H7 (cell line): ENCODE data around the gene LSP1. TPM values are rescaled to one million over a fixed set of nuclear protein-coding genes. Genes with fewer than 3 reads are reported as not detected.

Experiments
- DNase-seq: peaks from one replicate; pipeline ENCODE4 v3.0.0; 2012
- H3K27me3 ChIP-seq: 2 replicates; pipeline ENCODE4 v1.6.0; 2011; ENCODE audit warnings: mild to moderate bottlenecking, low read length; ENCODE audit not compliant: control insufficient read depth, insufficient read depth
- H3K36me3 ChIP-seq: replicated peaks from 2 replicates; pipeline ENCODE4 v1.5.1; 2011; ENCODE audit warnings: low read length; ENCODE audit not compliant: control insufficient read depth, insufficient read depth
- H3K4me3 ChIP-seq: 2 replicates; pipeline ENCODE4 v1.5.1; 2011; ENCODE audit warnings: low read depth, mild to moderate bottlenecking, control low read depth, low read length, moderate library complexity; ENCODE audit not compliant: insufficient read depth
- total RNA-seq: library from RNA; depleted of rRNA; stranded (reverse); fragments of >200 nt; shearing (Covaris generic); gene quantifications from 2 replicates; pipeline ENCODE4 v1.2.3, GENCODE V29; 2014

Gene LSP1
- total RNA-seq, 1 experiment from 2014 or later: 0.35 TPM

DNA sequence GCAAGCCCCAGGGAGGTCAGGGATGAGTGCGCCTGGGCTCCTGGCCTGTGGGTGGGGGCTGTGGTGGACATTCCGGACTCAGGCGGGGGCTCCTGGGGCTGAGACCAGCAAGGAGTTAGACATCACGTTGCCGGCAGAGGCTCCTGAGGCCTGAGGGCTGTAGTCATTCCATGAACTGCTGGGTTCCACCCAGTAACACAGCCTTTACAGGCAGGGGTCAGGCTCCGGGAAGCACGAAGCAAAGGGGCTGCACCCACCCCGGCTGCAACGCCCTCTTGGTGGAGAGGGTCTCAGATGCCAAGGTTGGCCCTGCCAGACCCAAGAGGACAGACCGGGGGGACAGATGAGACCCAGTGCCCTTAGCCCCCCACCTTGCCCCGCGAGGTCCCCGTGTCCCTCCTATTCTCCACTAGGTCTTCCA is 75.6 kb downstream of the LSP1 start:
- H3K36me3 ChIP-seq: no peaks in the 10 kb centered on the region
- no peak overlapping the region for H3K4me3 ChIP-seq
- peak; percentile 61 for DNase-seq
- no peaks in the 10 kb centered on the region for H3K27me3 ChIP-seq

GRCh38 chr11:1928891-1929541 is 76.1 kb downstream of the LSP1 start:
- no peaks in the 10 kb centered on the region for H3K27me3 ChIP-seq
- H3K4me3 ChIP-seq: no peak overlapping the region
- peak; percentile 54 for DNase-seq
- no peaks in the 10 kb centered on the region for H3K36me3 ChIP-seq

GRCh38 chr11:1929621-1930461 is 77.0 kb downstream of the LSP1 start:
- Histone ChIP-seq H3K36me3 (no peaks in the 10 kb centered on the region), H3K27me3 (no peaks in the 10 kb centered on the region)
- peak; percentile 51 for DNase-seq

DNA sequence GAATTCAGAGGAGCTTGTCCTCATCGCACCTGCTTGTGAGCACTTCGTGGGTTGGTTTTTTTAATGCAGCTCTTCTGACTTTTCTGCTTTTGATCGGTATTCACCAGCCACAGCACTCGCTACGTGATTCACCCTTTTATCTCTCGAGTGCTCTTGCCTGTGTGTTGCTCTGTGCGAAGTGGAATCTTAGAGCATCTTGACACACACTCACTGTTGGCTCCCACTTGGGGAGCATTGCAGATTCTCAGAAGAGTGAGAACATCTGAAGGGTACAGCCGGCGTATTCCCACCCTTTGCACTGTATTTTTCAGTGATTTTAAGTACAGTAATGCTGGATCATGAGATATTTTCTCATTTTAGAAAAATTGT is 77.6 kb downstream of the LSP1 start:
- no peaks in the 10 kb centered on the region for H3K27me3 ChIP-seq
- no peak for DNase-seq
- no peak overlapping the region for H3K4me3 ChIP-seq
- H3K36me3 ChIP-seq: no peaks in the 10 kb centered on the region

More at GRCh38 chr11:1929621-1930461, 77.0 kb downstream of the LSP1 start:
- no peak overlapping the region for H3K4me3 ChIP-seq

GRCh38 chr11:1931341-1932104 is 78.6 kb downstream of the LSP1 start:
- peak; percentile 52 for DNase-seq
- H3K36me3 ChIP-seq: no peaks in the 10 kb centered on the region
- H3K4me3 ChIP-seq: no peak overlapping the region
- H3K27me3 ChIP-seq: no peaks in the 10 kb centered on the region

- peak; percentile 52 for DNase-seq
- H3K36me3 ChIP-seq: no peaks in the 10 kb centered on the region
- no peak overlapping the region for H3K4me3 ChIP-seq
- H3K27me3 ChIP-seq: no peaks in the 10 kb centered on the region
Observed at GRCh38 chr11:1932105-1932480, 79.2 kb downstream of the LSP1 start.

GRCh38 chr11:1932681-1933080 is 79.8 kb downstream of the LSP1 start:
- DNase-seq: no peak
- no peaks in the 10 kb centered on the region for H3K27me3 ChIP-seq
- no peaks in the 10 kb centered on the region for H3K36me3 ChIP-seq
- H3K4me3 ChIP-seq: no peak overlapping the region

GRCh38 chr11:1933416-1934334 is 80.8 kb downstream of the LSP1 start:
- DNase-seq: peak; percentile 53
- Histone ChIP-seq H3K4me3 (no peak overlapping the region), H3K27me3 (no peaks in the 10 kb centered on the region), H3K36me3 (no peaks in the 10 kb centered on the region)

GRCh38 chr11:1934335-1935155 is 81.7 kb downstream of the LSP1 start:
- no peak overlapping the region for H3K4me3 ChIP-seq
- H3K27me3 ChIP-seq: no peaks in the 10 kb centered on the region
- H3K36me3 ChIP-seq: no peaks in the 10 kb centered on the region
- peak; percentile 48 for DNase-seq

GRCh38 chr11:1935156-1936071 is 82.5 kb downstream of the LSP1 start:
- peak; percentile 58 for DNase-seq
- H3K36me3 ChIP-seq: no peaks in the 10 kb centered on the region
- H3K4me3 ChIP-seq: no peak overlapping the region
- H3K27me3 ChIP-seq: no peaks in the 10 kb centered on the region

GRCh38 chr11:1936072-1936780 is 83.3 kb downstream of the LSP1 start:
- H3K27me3 ChIP-seq: no peaks in the 10 kb centered on the region
- no peak overlapping the region for H3K4me3 ChIP-seq
- peak; percentile 66 for DNase-seq
- H3K36me3 ChIP-seq: no peaks in the 10 kb centered on the region
